Measurements from ENCODE around the gene GSK3B. TPM values are rescaled to one million over a fixed set of nuclear protein-coding genes. Genes with fewer than 3 reads are reported as not detected.

Gene GSK3B
- total RNA-seq, 1 experiment from 2014 or later = 56.5 TPM

GRCh38 chr3:120114981-120115380 lies 20.7 kb upstream of the GSK3B start:
- H2BK5ac ChIP-seq (ENCODE audit: insufficient read length, low read length) = no peak overlapping the region
- no peaks in the 10 kb centered on the region for H3K27me3 ChIP-seq (ENCODE audit: insufficient read depth, low read length)
- no peak overlapping the region for H2BK15ac ChIP-seq (ENCODE audit: low read depth, low read length)
- no peaks in the 10 kb centered on the region for H3K23me2 ChIP-seq (ENCODE audit: insufficient read length, low read depth, low read length, poor library complexity, severe bottlenecking)
- H2BK120ac ChIP-seq (ENCODE audit: low read depth, low read length, poor library complexity, severe bottlenecking) = no peak overlapping the region
- no peak overlapping the region for H2AFZ ChIP-seq (ENCODE audit: low read length)
- no peak overlapping the region for H2BK12ac ChIP-seq (ENCODE audit: insufficient read length, low read depth, low read length)
- H2AK5ac ChIP-seq (ENCODE audit: insufficient read length, low read length) = no peak overlapping the region
- H3K27ac ChIP-seq (ENCODE audit: insufficient read length, low read depth, low read length) = no peak overlapping the region
- H3K79me1 ChIP-seq (ENCODE audit: insufficient read depth, low read depth, low read length, poor library complexity, severe bottlenecking) = no peaks in the 10 kb centered on the region
- H3K27me3 Mint-ChIP-seq (ENCODE audit: low read depth) = no peaks in the 10 kb centered on the region; the same call in 1 of the 2 replicates
- no peak overlapping the region for H3K27ac Mint-ChIP-seq
- DNase-seq = no peak
- no peaks in the 10 kb centered on the region for H3K79me2 ChIP-seq (ENCODE audit: insufficient read depth, low read length)
- H3K9me3 Mint-ChIP-seq = peaks cover 14 to 15% of the 10 kb centered on the region in 2 experiments
- no peak overlapping the region for H3K56ac ChIP-seq (ENCODE audit: insufficient read length, low read depth, low read length)
- no CpG with 5 or more reads among the region's 2 CpGs for WGBS (ENCODE audit: extremely low coverage, insufficient read length, low lambda C conversion rate)
- no peak overlapping the region for H4K5ac ChIP-seq (ENCODE audit: insufficient read length, low read depth, low read length)
- H4K91ac ChIP-seq (ENCODE audit: insufficient read length, low read depth, low read length) = no peak overlapping the region
- H3K4ac ChIP-seq (ENCODE audit: low read depth, low read length) = no peak overlapping the region
- no peak overlapping the region for H3K4me2 ChIP-seq (ENCODE audit: insufficient read depth, insufficient read length, low read length)
- peaks cover 0 to 10% (median 4%) of the 10 kb centered on the region in 3 experiments; a peak in 4 of 7 replicates for H3K36me3 Mint-ChIP-seq (ENCODE audit: insufficient read depth in 1 of 3, low read depth in 3 of 3)
- H4K8ac ChIP-seq (replicated peaks; ENCODE audit: insufficient read length, low read depth, low read length) = no peak overlapping the region
- no peak for TF ChIP-seq CTCF (conservative IDR thresholded peaks at IDR 0.05)
- H3K4me1 ChIP-seq (ENCODE audit: insufficient read depth, low read length) = no peaks in the 10 kb centered on the region
- H4K20me1 ChIP-seq (ENCODE audit: control insufficient read depth, insufficient read depth, insufficient read length) = no peaks in the 10 kb centered on the region
- no peak overlapping the region for H3K14ac ChIP-seq (ENCODE audit: insufficient read depth, low read length)
- no peak overlapping the region for H3K9ac ChIP-seq (ENCODE audit: extremely low read depth, insufficient read length, low read length)
- H3K9me3 ChIP-seq (ENCODE audit: control insufficient read depth, low read depth, low read length) = no peaks in the 10 kb centered on the region
- H3T11ph ChIP-seq (ENCODE audit: low read length) = no peak overlapping the region
- H3K18ac ChIP-seq (ENCODE audit: insufficient read length, low read depth, low read length) = no peak overlapping the region
- no peak overlapping the region for H3K4me3 Mint-ChIP-seq
- H3K4me1 Mint-ChIP-seq = no peaks in the 10 kb centered on the region
- H2BK20ac ChIP-seq (ENCODE audit: low read depth, low read length, poor library complexity, severe bottlenecking) = no peak overlapping the region
- H3K23ac ChIP-seq (ENCODE audit: insufficient read length, low read depth, low read length) = no peak overlapping the region
